Astrocyte (in vitro differentiated cells and primary cell): ENCODE measurements around the gene CD44. TPM values are rescaled to one million over a fixed set of nuclear protein-coding genes. Genes with fewer than 3 reads are reported as not detected.
"Not testable (repeated sequence)": the region's sequence is repeated elsewhere in the genome, so short reads cannot be mapped to it uniquely, and the experiment has no call there.

Experiments used
- DNase-seq: peaks from one replicate; pipeline ENCODE4 v3.0.0-alpha.2; 2010; ENCODE audit warnings: low read depth
- FAIRE-seq: peaks from 2 replicates; lab custom pipeline; 2011; peaks lifted over from hg19 to GRCh38; lab: Jason Lieb, UNC
- H2AFZ ChIP-seq: 2 replicates; pipeline ENCODE4 v1.6.0; 2012; ENCODE audit warnings: low read depth, low read length, inconsistent platforms
- H3K27ac ChIP-seq: 2 replicates; pipeline ENCODE4 v1.5.1; 2011; ENCODE audit warnings: low read depth, low read length, inconsistent platforms
- H3K27me3 ChIP-seq: 2 replicates; pipeline ENCODE4 v1.6.0; 2011; ENCODE audit warnings: low read length, inconsistent platforms; ENCODE audit not compliant: insufficient read depth
- H3K36me3 ChIP-seq: 2 replicates; pipeline ENCODE4 v1.5.1; 2011; ENCODE audit warnings: low read length, inconsistent platforms; ENCODE audit not compliant: insufficient read depth
- H3K4me1 ChIP-seq: 2 replicates; pipeline ENCODE4 v1.5.1; 2011; ENCODE audit warnings: low read length, inconsistent platforms; ENCODE audit not compliant: insufficient read depth
- H3K4me2 ChIP-seq: 2 replicates; pipeline ENCODE4 v1.6.0; 2012; ENCODE audit warnings: low read length, inconsistent platforms
- H3K4me3 ChIP-seq: 2 replicates; pipeline ENCODE4 v1.5.1; 2011; ENCODE audit warnings: low read depth, mild to moderate bottlenecking, low read length, inconsistent platforms; ENCODE audit not compliant: insufficient read depth
- H3K79me2 ChIP-seq: 2 replicates; pipeline ENCODE4 v1.6.0; 2012; ENCODE audit warnings: mild to moderate bottlenecking, low read length, inconsistent platforms; ENCODE audit not compliant: insufficient read depth
- H3K9ac ChIP-seq: 2 replicates; pipeline ENCODE4 v1.6.0; 2012; ENCODE audit warnings: mild to moderate bottlenecking, low read length, inconsistent platforms
- H3K9me3 ChIP-seq: 2 replicates; pipeline ENCODE4 v1.5.1; 2012; ENCODE audit warnings: low read depth, mild to moderate bottlenecking, low read length, inconsistent platforms; ENCODE audit not compliant: insufficient read depth
- H4K20me1 ChIP-seq: 2 replicates; pipeline ENCODE4 v1.6.0; 2012; ENCODE audit warnings: low read length, inconsistent platforms; ENCODE audit not compliant: insufficient read depth
- H3K27ac Mint-ChIP-seq: one replicate; pipeline ENCODE4 v1.8.0; 2021; ENCODE audit warnings: mild to moderate bottlenecking, mixed read lengths; ENCODE audit not compliant: unreplicated experiment
- H3K27me3 Mint-ChIP-seq: one replicate; pipeline ENCODE4 v1.8.0; 2021; ENCODE audit warnings: low read depth, mixed read lengths; ENCODE audit not compliant: unreplicated experiment
- H3K36me3 Mint-ChIP-seq: one replicate; pipeline ENCODE4 v1.8.0; 2021; ENCODE audit warnings: low read depth, mixed read lengths; ENCODE audit not compliant: unreplicated experiment
- H3K4me1 Mint-ChIP-seq: one replicate; pipeline ENCODE4 v1.8.0; 2021; ENCODE audit warnings: low read depth, mixed read lengths; ENCODE audit not compliant: unreplicated experiment
- H3K4me3 Mint-ChIP-seq: one replicate; pipeline ENCODE4 v1.8.0; 2021; ENCODE audit warnings: mild to moderate bottlenecking, moderate library complexity, mixed read lengths; ENCODE audit not compliant: unreplicated experiment
- H3K9me3 Mint-ChIP-seq: one replicate; pipeline ENCODE4 v1.8.0; 2021; ENCODE audit warnings: mild to moderate bottlenecking, mixed read lengths; ENCODE audit not compliant: unreplicated experiment
- CTCF ChIP-seq: IDR thresholded peaks from 2 replicates; pipeline ENCODE4 v1.5.1; 2011; ENCODE audit warnings: low read depth, mild to moderate bottlenecking, inconsistent platforms, low read length, moderate library complexity; ENCODE audit not compliant: insufficient read depth
- EZH2 ChIP-seq: IDR thresholded peaks from 2 replicates; pipeline ENCODE4 v1.6.1; 2012; ENCODE audit warnings: mild to moderate bottlenecking, low read length, inconsistent platforms; ENCODE audit not compliant: insufficient read depth
- total RNA-seq: library from RNA; stranded (reverse); gene quantifications from 2 replicates; pipeline ENCODE4 v1.2.1, GENCODE V29; 2021

Gene CD44
- total RNA-seq, 1 donor from 2014 or later: 154 TPM

DNA sequence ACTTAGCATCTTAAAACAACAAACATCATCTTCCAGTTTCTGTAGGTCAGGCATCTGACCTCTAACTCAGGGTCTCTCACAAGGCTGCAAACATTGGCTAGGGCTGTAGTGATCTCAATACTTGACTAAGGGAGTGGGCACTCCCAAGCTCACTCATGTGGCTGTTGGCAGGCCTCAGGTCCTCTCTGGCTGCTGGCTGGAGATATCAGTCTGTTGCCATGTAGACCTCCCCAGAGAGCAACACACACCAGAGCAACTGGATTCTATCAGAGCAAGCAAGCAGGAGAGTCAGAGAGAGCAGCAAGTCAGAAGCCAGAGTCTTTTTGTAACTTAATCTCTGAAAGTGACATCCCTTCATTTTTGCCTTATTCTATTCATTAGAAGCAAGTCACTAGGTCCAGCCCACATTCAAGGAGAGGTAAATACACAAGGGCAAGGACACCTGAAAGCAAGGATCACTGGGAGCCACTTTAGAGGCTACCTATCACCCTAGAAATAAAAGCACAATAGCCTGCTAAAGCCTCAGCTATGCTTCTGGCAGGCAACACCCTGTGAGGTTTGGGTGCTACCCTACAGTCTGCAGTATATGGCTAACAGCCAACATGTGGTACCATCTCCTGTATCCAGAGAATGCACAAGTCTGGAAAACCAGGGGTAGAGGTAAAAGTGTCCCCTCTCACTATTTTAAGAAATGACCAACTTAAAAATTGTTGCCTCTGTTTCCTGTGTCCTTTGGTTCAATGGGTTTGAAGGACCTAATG is 33.5 kb upstream of the CD44 start:
- DNase-seq (peak; percentile 50), FAIRE-seq (no peak)
- no peaks in the 10 kb centered on the region for H3K4me1 Mint-ChIP-seq
- no peak overlapping the region for H3K4me3 ChIP-seq
- no peak overlapping the region for H3K4me3 Mint-ChIP-seq
- peaks cover 29% of the 10 kb centered on the region for H3K27me3 Mint-ChIP-seq
- no peak overlapping the region for H2AFZ ChIP-seq
- TF ChIP-seq EZH2: no peak
- no peak for TF ChIP-seq CTCF
- H3K4me2 ChIP-seq: no peak overlapping the region
- no peaks in the 10 kb centered on the region for H3K27me3 ChIP-seq
- no peaks in the 10 kb centered on the region for H3K36me3 ChIP-seq
- H3K79me2 ChIP-seq: no peaks in the 10 kb centered on the region
- H3K9me3 ChIP-seq: no peaks in the 10 kb centered on the region
- H3K4me1 ChIP-seq: peaks cover 14% of the 10 kb centered on the region
- H4K20me1 ChIP-seq: no peaks in the 10 kb centered on the region
- peaks cover 1% of the 10 kb centered on the region for H3K36me3 Mint-ChIP-seq
- H3K27ac ChIP-seq: no peak overlapping the region
- no peak overlapping the region for H3K27ac Mint-ChIP-seq
- peaks cover 5% of the 10 kb centered on the region for H3K9me3 Mint-ChIP-seq
- H3K9ac ChIP-seq: no peak overlapping the region

DNA sequence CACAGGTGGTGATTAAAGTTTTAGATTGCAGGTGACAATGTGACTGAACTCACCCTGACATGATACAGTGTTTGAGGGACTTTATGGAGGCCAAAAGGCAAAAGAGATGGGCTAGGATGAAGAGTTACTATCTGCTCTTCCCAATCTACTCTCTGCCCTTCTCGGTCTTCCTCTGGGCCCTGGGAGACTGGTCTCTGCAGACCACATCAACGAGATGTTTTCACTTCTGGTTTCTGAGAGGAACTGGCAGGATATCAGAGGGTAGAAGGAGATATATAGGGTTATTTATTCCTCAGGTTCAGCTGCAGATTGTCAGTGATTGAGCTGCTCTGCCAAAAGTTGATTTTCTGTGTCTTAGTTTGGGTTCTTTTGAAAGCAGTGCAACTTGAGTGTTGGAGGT is 32.4 kb upstream of the CD44 start:
- no peak for DNase-seq
- H4K20me1 ChIP-seq: no peaks in the 10 kb centered on the region
- Mint-ChIP-seq H3K4me1 (peaks cover 9% of the 10 kb centered on the region), H3K27me3 (peaks cover 29% of the 10 kb centered on the region), H3K4me3 (no peak overlapping the region), H3K36me3 (peaks cover 1% of the 10 kb centered on the region), H3K27ac (no peak overlapping the region), H3K9me3 (peaks cover 5% of the 10 kb centered on the region)
- H3K4me1 ChIP-seq: peaks cover 25% of the 10 kb centered on the region
- no peaks in the 10 kb centered on the region for H3K27me3 ChIP-seq
- no peak overlapping the region for H3K4me2 ChIP-seq
- FAIRE-seq: no peak
- TF ChIP-seq EZH2 (no peak), CTCF (no peak)
- no peak overlapping the region for H3K4me3 ChIP-seq
- H2AFZ ChIP-seq: no peak overlapping the region
- H3K9ac ChIP-seq: no peak overlapping the region
- no peaks in the 10 kb centered on the region for H3K79me2 ChIP-seq
- H3K9me3 ChIP-seq: no peaks in the 10 kb centered on the region
- no peaks in the 10 kb centered on the region for H3K36me3 ChIP-seq
- H3K27ac ChIP-seq: no peak overlapping the region

DNA sequence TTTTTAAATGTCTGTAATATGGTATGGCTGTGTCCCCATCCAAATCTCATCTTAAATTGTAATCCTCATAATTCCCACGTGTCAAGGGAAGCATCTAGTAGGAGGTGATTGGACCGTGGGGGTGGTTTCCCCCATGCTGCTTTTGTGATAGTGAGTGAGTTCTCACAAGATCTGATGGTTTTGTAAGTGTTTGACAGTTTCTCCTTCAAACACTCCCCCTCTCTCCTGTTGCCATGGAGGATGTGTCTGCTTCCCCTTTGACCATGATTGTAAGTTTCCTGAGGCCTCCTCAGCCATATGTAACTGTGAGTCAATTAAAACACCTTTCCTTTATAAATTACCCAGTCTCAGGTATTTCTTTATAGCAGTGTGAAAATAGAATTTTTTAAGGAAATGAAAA is 31.1 kb upstream of the CD44 start:
- no peaks in the 10 kb centered on the region for H3K36me3 ChIP-seq
- peaks cover 5% of the 10 kb centered on the region for H3K9me3 Mint-ChIP-seq
- H3K27me3 ChIP-seq: no peaks in the 10 kb centered on the region
- H3K4me1 ChIP-seq: peaks cover 36% of the 10 kb centered on the region
- no peak overlapping the region for H3K27ac Mint-ChIP-seq
- H4K20me1 ChIP-seq: no peaks in the 10 kb centered on the region
- H3K4me3 Mint-ChIP-seq: no peak overlapping the region
- H3K4me2 ChIP-seq: no peak overlapping the region
- no peak overlapping the region for H3K27ac ChIP-seq
- H3K4me3 ChIP-seq: no peak overlapping the region
- DNase-seq: no peak
- H3K27me3 Mint-ChIP-seq: peaks cover 31% of the 10 kb centered on the region
- H2AFZ ChIP-seq: no peak overlapping the region
- H3K79me2 ChIP-seq: no peaks in the 10 kb centered on the region
- peaks cover 16% of the 10 kb centered on the region for H3K4me1 Mint-ChIP-seq
- peaks cover 1% of the 10 kb centered on the region for H3K36me3 Mint-ChIP-seq
- no peak overlapping the region for H3K9ac ChIP-seq
- TF ChIP-seq CTCF: no peak
- TF ChIP-seq EZH2: no peak
- FAIRE-seq: no peak
- H3K9me3 ChIP-seq: no peaks in the 10 kb centered on the region

- H3K9me3 ChIP-seq, H3K27ac ChIP-seq, H2AFZ ChIP-seq, H3K9ac ChIP-seq, FAIRE-seq, H3K36me3 Mint-ChIP-seq, DNase-seq, H3K79me2 ChIP-seq, H3K4me3 Mint-ChIP-seq, H3K9me3 Mint-ChIP-seq, H3K27me3 ChIP-seq, H4K20me1 ChIP-seq, H3K4me2 ChIP-seq, H3K36me3 ChIP-seq, H3K4me3 ChIP-seq, H3K27ac Mint-ChIP-seq: not testable (repeated sequence)
- peaks cover 31% of the 10 kb centered on the region for H3K27me3 Mint-ChIP-seq
- H3K4me1 Mint-ChIP-seq: peaks cover 16% of the 10 kb centered on the region
- H3K4me1 ChIP-seq: peaks cover 35% of the 10 kb centered on the region
Measured at GRCh38 chr11:35108336-35108735, 30.6 kb upstream of the CD44 start.
